Left lung (tissue), 10 donors: Measurements from ENCODE around the gene MCF2L. TPM values are rescaled to one million over a fixed set of nuclear protein-coding genes. Genes with fewer than 3 reads are reported as not detected.
"Not testable (repeated sequence)": the region's sequence is repeated elsewhere in the genome, so short reads cannot be mapped to it uniquely, and the experiment has no call there.

Experiments
- ATAC-seq: fragments of 200-7000 bp; cut with Tn5 transposase; one replicate; pipeline ENCODE4 v1.9.1; 2020; ENCODE audit warnings: moderate library complexity
- DNase-seq, 4 donors: peaks; one replicate each; pipeline ENCODE4 v3.0.0-alpha.2; 2013 to 2020
- H3K27ac ChIP-seq, 2 donors: fragments of 200-600 bp; sonication (generic) in 1 of 2; one replicate each; pipeline versions ENCODE4 v1.5.0 to v1.8.0; 2020 to 2021
- H3K27me3 ChIP-seq, 2 donors: fragments of 200-600 bp; sonication (generic) in 1 of 2; one replicate each; pipeline versions ENCODE4 v1.5.0 to v1.8.0; 2020 to 2021
- H3K36me3 ChIP-seq, 2 donors: fragments of 200-600 bp; sonication (generic) in 1 of 2; one replicate each; pipeline versions ENCODE4 v1.5.0 to v1.8.0; 2020 to 2021
- H3K4me1 ChIP-seq, 2 donors: fragments of 200-600 bp; one replicate each; pipeline ENCODE4 v1.8.0; 2021
- H3K4me3 ChIP-seq, 2 donors: fragments of 200-600 bp; sonication (generic) in 1 of 2; one replicate each; pipeline versions ENCODE4 v1.5.0 to v1.8.0; 2020 to 2021; ENCODE audit warnings: mild to moderate bottlenecking in 1 of 2
- H3K9me3 ChIP-seq, 2 donors: fragments of 200-600 bp; sonication (generic) in 1 of 2; one replicate each; pipeline versions ENCODE4 v1.5.0 to v1.8.0; 2020 to 2021
- CTCF ChIP-seq, 2 donors: fragments of 200-600 bp; sonication (generic) in 1 of 2; IDR thresholded peaks; one replicate each; pipeline versions ENCODE4 v1.5.0 to v1.8.0; 2021; ENCODE audit warnings: antibody characterized with exemption in 2 of 2
- intact Hi-C, 2 donors: fragments of 100-400 bp; cut with DNase I; formaldehyde crosslinking; loops; one replicate each; pipeline versions ENCODE4 v1.11.2 to v1.14.2; 2022
- polyA plus RNA-seq, 6 donors: library from polyadenylated mRNA; unstranded; fragments of 120-200 nt; gene quantifications; one replicate each; pipeline ENCODE4 v1.2.1, GENCODE V29; 2013; ENCODE audit not compliant: insufficient read length in 6 of 6
- total RNA-seq, 2 donors: library from RNA; stranded (reverse); fragmentation: NEBNext Ultra II Directional; extraction: Animal tissue kit (Norgen Biotek cat#: 25700); gene quantifications; one replicate each; pipeline ENCODE4 v1.2.1, GENCODE V29; 2021
- donor health status: DM: no; HTN: yes; CAD: no.
- donor health status: DM: no; HTN: no; CAD: no.

Gene MCF2L
- total and polyA plus RNA-seq, 8 donors, result 22.2 to 39.5 (median 33.7) TPM

- intact Hi-C loops, result loop anchor here (5.0 to 10.0 kb wide), 3 partner anchors 95 to 455 kb away; no protein-coding TSS in a partner anchor
- Histone ChIP-seq H3K27ac (no peak overlapping the region), H3K9me3 (no peaks in the 10 kb centered on the region), H3K4me3 (no peak overlapping the region), H3K4me1 (peaks cover 3 to 18% of the 10 kb centered on the region in 2 donors), H3K36me3 (no peaks in the 10 kb centered on the region), H3K27me3 (peaks cover 0 to 32% of the 10 kb centered on the region in 2 donors)
- no peak for ATAC-seq
- DNase-seq, result no peak
- TF ChIP-seq CTCF (IDR thresholded peaks at IDR 0.05), result no peak
Observed at GRCh38 chr13:112940236-112940635, 28.8 kb upstream of the MCF2L start.

GRCh38 chr13:112941349-112941748, 27.7 kb upstream of the MCF2L start:
- DNase-seq, result no peak
- no peak for ATAC-seq
- Histone ChIP-seq H3K27me3 (peaks cover 0 to 34% of the 10 kb centered on the region in 2 donors), H3K36me3 (no peaks in the 10 kb centered on the region), H3K4me3 (no peak overlapping the region), H3K4me1 (peaks cover 3 to 18% of the 10 kb centered on the region in 2 donors), H3K27ac (no peak overlapping the region), H3K9me3 (no peaks in the 10 kb centered on the region)
- intact Hi-C loops, result loop anchor here (5.0 to 10.0 kb wide), 3 partner anchors 93 to 453 kb away; no protein-coding TSS in a partner anchor
- TF ChIP-seq CTCF (IDR thresholded peaks at IDR 0.05), result no peak

- not testable (repeated sequence) for H3K36me3 ChIP-seq, DNase-seq, H3K27ac ChIP-seq, H3K9me3 ChIP-seq, H3K4me3 ChIP-seq, ATAC-seq
- intact Hi-C loops, result loop anchor here (5.0 to 10.0 kb wide), 3 partner anchors 93 to 453 kb away; no protein-coding TSS in a partner anchor
- Histone ChIP-seq H3K4me1 (peaks cover 3 to 18% of the 10 kb centered on the region in 2 donors), H3K27me3 (peaks cover 0 to 38% of the 10 kb centered on the region in 2 donors)
Observed at GRCh38 chr13:112941765-112942164, 27.2 kb upstream of the MCF2L start.

- H3K27ac ChIP-seq, result peak overlapping the region in 1 of 2 donors; percentile 73
- intact Hi-C loops, result loop anchor here (5.0 to 10.0 kb wide), 3 partner anchors 92 to 452 kb away; no protein-coding TSS in a partner anchor
Observed at GRCh38 chr13:112942689-112943308, 26.2 kb upstream of the MCF2L start.

GRCh38 chr13:112943309-112944125, 25.5 kb upstream of the MCF2L start:
- intact Hi-C loops, result loop anchor here (5.0 to 10.0 kb wide), 3 partner anchors 91 to 451 kb away; no protein-coding TSS in a partner anchor
- peak; percentile 80 for ATAC-seq
- H3K4me1 ChIP-seq, result peaks cover 3 to 18% of the 10 kb centered on the region in 2 donors

More at GRCh38 chr13:112942689-112943308, 26.2 kb upstream of the MCF2L start:
- ATAC-seq (peak; percentile 98), DNase-seq (peak; percentile 92 to 97 (median 95))
- peak overlapping the region; percentile 38 to 52 for H3K4me3 ChIP-seq
- H3K27me3 ChIP-seq, result peaks cover 0 to 45% of the 10 kb centered on the region in 2 donors
- TF ChIP-seq CTCF (IDR thresholded peaks at IDR 0.05), result peak; percentile 97 to 98
- H3K9me3 ChIP-seq, result no peaks in the 10 kb centered on the region
- H3K4me1 ChIP-seq, result peaks cover 3 to 18% of the 10 kb centered on the region in 2 donors
- no peaks in the 10 kb centered on the region for H3K36me3 ChIP-seq

More at GRCh38 chr13:112943309-112944125, 25.5 kb upstream of the MCF2L start:
- peak; percentile 41 to 89 (median 50) for DNase-seq
- Histone ChIP-seq H3K27ac (peak overlapping the region; percentile 53 to 73), H3K36me3 (no peaks in the 10 kb centered on the region), H3K9me3 (no peaks in the 10 kb centered on the region), H3K4me3 (peak overlapping the region; percentile 38 to 52), H3K27me3 (peaks cover 0 to 46% of the 10 kb centered on the region in 2 donors)
- no peak for TF ChIP-seq CTCF (IDR thresholded peaks at IDR 0.05)
